ENCODE data around the gene METTL21C.

METTL21C gene

DNA sequence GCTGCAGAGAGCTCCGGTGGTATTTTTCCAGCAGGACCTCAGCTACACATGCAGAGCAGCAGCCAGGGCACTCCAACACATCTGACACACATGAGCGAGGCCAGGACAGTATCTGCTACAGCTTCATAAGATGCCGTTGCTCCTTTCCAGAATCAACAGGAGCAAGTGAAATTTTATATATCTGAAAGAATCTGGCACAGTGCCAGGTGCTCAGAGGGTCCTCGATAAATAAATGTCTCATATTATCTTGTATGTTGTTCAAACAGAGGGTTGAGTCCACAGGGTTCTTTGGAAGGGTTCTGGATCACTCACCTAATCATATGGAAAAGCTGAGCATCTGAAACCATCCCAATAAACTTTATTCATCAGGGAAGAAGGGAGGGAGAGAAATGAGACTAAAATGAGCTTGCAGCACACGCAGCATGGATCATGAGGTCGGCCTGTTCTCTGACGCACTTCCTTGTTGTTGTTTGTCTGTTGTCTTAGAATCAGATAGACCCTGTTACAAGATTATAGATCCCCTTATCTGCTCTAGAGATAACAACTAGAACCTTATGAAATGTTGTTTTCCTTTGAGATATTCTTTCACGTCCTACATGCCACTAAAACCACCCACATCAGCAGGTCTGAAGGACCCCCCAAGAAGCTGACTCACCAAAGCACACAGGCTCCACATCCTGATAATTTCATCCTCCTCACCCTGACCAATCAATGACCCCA lies 3.2 kb upstream of the METTL21C start:
- DNase-seq (ENCODE audit: low spot score) = no peak

DNA sequence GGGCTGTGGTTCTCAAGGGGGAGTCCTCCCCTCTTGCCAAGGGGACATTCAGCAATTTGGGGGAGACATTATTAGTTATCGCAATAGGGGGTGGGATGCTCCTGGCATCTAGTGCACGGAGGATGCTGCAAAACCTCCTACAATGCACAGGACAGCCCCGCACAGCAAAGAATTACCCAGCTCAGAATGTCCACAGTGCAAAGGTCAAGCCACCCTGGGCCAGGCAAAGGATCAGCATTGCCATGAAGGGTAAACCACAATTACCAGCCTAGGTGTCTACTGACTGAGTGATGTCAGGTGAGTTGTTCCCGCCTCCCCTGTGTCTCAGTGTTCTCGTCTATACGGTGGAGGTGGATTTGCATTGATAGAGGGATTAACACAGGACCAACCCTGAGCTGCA lies 2.4 kb upstream of the METTL21C start:
- DNase-seq (ENCODE audit: low spot score) = no peak

DNA sequence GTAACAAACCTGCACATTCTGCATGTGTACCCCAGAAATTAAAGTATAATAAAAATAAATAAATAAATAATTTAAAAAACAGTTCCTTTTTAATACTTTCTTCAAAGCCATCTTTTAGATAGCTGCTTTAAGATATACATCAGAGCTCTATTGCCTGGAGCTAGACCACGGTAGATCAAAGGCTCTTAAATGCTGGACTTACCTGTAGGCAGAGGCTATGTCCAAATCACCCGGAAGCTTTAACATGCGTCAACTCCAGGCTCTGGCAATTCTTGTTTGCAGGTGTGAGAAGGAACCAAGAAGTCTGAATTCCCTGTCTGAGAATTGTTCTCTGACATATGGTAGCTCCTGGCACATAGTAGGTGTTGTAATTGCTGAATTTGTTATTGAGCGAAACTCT lies 1.6 kb upstream of the METTL21C start:
- no peak for DNase-seq (ENCODE audit: low spot score)

DNA sequence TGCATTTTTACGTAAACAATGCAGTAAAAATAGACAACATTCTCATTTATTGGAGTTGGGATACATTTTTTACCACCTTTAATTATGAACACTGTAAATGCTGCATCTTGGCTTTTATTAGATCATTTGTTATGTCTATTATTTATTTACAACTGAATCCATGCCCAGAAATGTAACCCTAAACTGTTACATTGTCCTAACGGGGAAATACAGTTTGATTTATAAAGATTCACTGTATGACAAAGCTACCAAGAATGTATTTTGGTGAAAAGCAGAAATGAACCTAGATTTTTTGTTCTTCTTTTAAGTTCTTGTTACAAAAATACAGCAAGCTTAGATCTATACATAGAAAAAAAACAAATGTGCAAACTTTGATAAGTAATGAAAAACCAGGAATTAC lies 1.1 kb downstream of the METTL21C start:
- no peak for DNase-seq (ENCODE audit: low spot score)

GRCh38 chr13:102693250-102693649 lies 1.6 kb downstream of the METTL21C start:
- no peak for DNase-seq (ENCODE audit: low spot score)

GRCh38 chr13:102692491-102692826 lies 2.4 kb downstream of the METTL21C start:
- DNase-seq (ENCODE audit: low spot score) = no peak

DNA sequence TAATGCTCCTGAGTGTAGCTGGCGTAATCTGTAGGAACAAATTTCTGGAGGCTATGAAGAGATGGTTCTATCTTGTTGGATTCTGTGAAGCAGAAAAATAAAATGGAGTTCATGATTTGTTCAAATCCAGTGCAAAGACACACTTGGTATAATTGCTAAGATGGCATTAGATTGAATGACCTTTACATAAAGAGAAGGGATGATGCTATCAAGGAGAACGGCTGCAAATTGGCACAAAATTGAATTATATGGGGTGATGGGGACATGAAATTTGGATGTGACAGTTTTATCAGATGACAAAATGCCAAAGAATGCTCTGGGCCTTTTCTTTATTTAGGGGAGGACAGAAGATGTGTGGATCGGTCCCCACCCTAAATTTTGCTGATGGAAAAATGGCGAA lies 4.0 kb downstream of the METTL21C start:
- DNase-seq (ENCODE audit: low spot score) = no peak

- no peak for DNase-seq (ENCODE audit: low spot score)
Observed at GRCh38 chr13:102688306-102688973, 6.4 kb downstream of the METTL21C start.

DNA sequence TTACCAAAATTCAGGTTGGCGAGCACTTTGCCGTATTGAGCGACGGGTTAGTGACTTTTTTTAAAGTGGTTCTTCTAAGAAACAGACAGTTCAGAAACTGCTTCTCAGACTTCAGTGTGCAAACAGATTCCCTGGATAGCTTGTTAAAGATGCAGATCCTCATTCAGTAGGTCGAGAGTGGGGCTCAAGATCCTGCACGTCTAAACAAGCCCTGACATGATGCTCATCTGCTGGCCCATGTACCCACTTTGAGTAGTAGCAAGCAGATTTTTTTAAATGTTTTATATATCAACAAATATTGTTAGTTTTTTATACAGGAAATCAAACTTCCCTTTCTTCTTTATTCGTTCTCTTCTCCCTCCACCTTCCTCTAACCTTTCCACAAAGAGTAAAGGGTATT lies 7.3 kb downstream of the METTL21C start:
- DNase-seq (ENCODE audit: low spot score) = no peak

- DNase-seq (ENCODE audit: low spot score) = no peak
Observed at GRCh38 chr13:102686024-102686423, 8.8 kb downstream of the METTL21C start.

- DNase-seq (ENCODE audit: low spot score) = no peak
Observed at GRCh38 chr13:102683637-102684036, 11.2 kb downstream of the METTL21C start.

DNA sequence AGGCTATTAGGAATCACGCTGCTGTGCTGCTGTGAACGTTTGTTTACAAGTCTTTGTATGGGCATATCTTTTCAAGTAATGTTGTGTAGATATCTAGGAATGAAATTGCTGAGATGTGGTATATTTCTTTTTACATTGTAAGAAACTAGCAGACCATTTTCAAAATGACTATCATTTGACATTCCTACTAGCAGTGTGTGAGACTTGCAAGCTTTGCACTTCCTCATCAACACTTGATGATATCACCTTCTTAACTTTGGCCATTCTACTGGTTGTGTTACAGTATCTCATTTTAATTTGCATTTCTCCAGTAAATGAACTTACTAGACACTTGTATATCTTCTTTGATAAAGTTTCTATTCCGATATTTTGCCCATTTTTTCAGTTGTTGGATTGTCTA lies 12.1 kb downstream of the METTL21C start:
- no peak for DNase-seq (ENCODE audit: low spot score)

- no peak for DNase-seq (ENCODE audit: low spot score)
Observed at GRCh38 chr13:102682211-102682610, 12.6 kb downstream of the METTL21C start.

DNA sequence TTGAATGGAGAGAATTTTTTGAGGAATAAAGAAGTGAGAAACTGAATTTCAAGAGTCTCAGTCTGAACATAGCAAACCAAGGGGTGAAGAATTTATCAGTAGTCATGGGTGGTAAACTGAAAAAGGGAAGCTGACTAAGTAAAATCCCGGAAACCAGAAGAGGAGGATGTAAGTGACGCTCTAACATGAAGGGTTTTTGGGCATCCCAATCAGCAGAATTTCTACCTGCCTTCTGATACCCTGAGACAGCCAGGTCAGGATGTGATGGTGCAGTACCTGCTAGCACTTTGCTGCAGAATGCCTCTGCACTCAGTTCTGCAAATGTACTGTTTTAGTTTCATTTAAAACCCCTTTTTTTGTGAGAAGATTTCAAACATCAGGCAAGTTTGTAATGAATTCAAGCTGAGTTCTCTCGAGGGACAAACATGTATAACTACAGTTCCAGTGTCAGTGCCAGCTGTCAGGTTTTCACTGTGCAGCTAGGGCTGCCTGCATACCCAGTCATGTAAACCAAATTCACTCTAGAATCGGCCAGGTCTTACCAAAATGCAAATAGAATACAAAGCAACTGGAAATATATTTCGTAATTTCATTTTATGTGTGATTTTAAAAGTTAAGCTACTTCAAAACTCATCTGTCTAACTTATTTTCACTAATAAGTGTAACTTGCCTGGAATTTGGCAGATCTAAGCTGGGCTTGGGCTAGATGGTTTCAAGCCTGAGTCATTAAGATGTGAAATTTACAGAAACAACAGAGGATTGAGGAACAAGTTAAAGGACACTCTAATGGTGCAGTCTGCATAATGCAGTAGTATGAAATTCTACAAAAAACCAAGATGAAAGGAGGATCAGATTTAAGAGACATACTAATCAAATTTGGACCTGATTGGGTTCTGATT lies 13.8 kb downstream of the METTL21C start:
- no peak for DNase-seq (ENCODE audit: low spot score)

DNA sequence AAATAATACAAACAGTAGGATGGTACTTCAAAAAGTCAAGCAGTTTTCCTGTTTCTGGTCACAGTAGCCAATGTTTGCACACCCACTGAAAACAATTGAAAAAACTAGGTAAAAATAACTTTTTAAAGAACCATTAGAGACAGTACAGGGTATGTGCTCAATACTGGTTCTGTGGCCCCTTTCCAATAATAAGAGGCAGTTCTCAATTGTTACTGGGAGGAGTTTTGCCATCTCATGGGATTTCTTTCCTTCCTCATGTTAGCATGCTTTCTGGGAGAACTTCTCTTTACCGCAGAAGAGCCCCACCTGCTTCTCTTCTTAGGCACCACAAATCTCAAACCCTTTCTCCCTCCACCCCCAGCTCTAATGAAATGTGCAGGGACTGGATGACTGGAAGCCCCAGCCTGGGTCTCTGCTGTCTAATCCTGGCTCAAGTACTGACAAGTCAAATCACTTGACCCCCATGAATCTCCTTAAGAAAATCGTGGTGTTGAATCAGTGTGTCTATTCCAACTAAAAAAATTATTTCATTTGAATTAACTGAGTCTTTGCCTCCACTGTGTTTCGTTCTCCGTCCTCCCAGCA lies 14.6 kb downstream of the METTL21C start:
- no peak for DNase-seq (ENCODE audit: low spot score)

GRCh38 chr13:102679449-102680132 lies 15.3 kb downstream of the METTL21C start:
- DNase-seq (ENCODE audit: low spot score) = no peak

GRCh38 chr13:102678339-102679107 lies 16.3 kb downstream of the METTL21C start:
- no peak for DNase-seq (ENCODE audit: low spot score)

DNA sequence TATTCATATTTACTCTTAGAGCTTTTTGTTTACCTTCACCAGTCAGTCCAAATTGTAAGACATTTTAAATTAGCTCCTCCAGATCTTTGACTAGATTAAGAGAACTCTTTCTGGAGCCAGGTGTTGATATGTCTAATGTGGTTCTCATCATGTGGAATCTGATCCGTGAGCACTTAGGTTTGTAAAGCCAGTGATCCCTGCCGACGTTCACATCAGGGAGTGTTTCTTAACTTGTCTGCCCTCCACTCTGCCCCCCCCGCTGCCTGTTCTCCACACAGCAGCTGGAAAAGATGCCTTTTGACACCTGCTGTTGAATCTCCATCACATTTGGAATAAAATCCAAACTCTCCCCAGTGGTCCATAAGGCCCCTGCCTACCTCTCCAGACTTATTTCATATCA lies 17.7 kb downstream of the METTL21C start:
- DNase-seq (ENCODE audit: low spot score) = no peak

GRCh38 chr13:102675115-102675514 lies 19.7 kb downstream of the METTL21C start:
- DNase-seq (ENCODE audit: low spot score) = no peak

- no peak for DNase-seq (ENCODE audit: low spot score)
Observed at GRCh38 chr13:102670130-102670529, 24.7 kb downstream of the METTL21C start.

GRCh38 chr13:102667911-102668310 lies 26.9 kb downstream of the METTL21C start:
- no peak for DNase-seq (ENCODE audit: low spot score)

Measured in left forelimb (tissue), 1 donor.